A673 (cell line): ENCODE results near the gene DACT2.

Source experiments
- CTCF ChIP-seq: fragments of 300-800, 200-600 bp; sonication (generic); conservative IDR thresholded peaks from 2 replicates; pipeline ENCODE4 v1.5.1; 2017; ENCODE audit warnings: low read depth, mild to moderate bottlenecking, antibody characterized with exemption, low read length, moderate library complexity, mixed read lengths
- EZH2 ChIP-seq: fragments of 200-600 bp; sonication (generic); IDR thresholded peaks from 2 replicates; pipeline ENCODE4 v1.6.1; 2017; ENCODE audit warnings: borderline replicate concordance, low read depth, mild to moderate bottlenecking, mixed read lengths, antibody characterized with exemption, low read length; ENCODE audit not compliant: poor library complexity, severe bottlenecking

GRCh38 chr6:168285456-168285855 lies 34.1 kb downstream of the DACT2 start:
- TF ChIP-seq CTCF (no peak), EZH2 (no peak)
